Mesothelial cell of epicardium (in vitro differentiated cells): ENCODE data around the gene SCART1. TPM values are rescaled to one million over a fixed set of nuclear protein-coding genes. Genes with fewer than 3 reads are reported as not detected.
"Not testable (repeated sequence)": the region's sequence is repeated elsewhere in the genome, so short reads cannot be mapped to it uniquely, and the experiment has no call there.

Experiments
- DNase-seq, 2 experiments: peaks; one replicate each; pipeline ENCODE4 v3.0.0; 2021; ENCODE audit warnings: low spot score in 2 of 2; ENCODE audit not compliant: unreplicated experiment in 2 of 2
- H3K27ac Mint-ChIP-seq: 2 replicates; pipeline ENCODE4 v1.8.0; 2021; ENCODE audit warnings: mixed read lengths
- H3K27me3 Mint-ChIP-seq: 2 replicates; pipeline ENCODE4 v1.8.0; 2021; ENCODE audit warnings: low read depth, mixed read lengths
- H3K36me3 Mint-ChIP-seq: 2 replicates; pipeline ENCODE4 v1.8.0; 2021; ENCODE audit warnings: mixed read lengths
- H3K4me1 Mint-ChIP-seq: 2 replicates; pipeline ENCODE4 v1.8.0; 2021; ENCODE audit warnings: mixed read lengths
- H3K4me3 Mint-ChIP-seq: 2 replicates; pipeline ENCODE4 v1.8.0; 2021; ENCODE audit warnings: mild to moderate bottlenecking, moderate library complexity, mixed read lengths
- H3K9me3 Mint-ChIP-seq: 2 replicates; pipeline ENCODE4 v1.8.0; 2021; ENCODE audit warnings: mixed read lengths
- CTCF ChIP-seq: fragments of 200-600 bp; sonication (generic); IDR thresholded peaks from one replicate; pipeline ENCODE4 v1.5.0; 2021; ENCODE audit warnings: antibody characterized with exemption; ENCODE audit not compliant: unreplicated experiment
- total RNA-seq: library from RNA; stranded (reverse); gene quantifications from 3 replicates; pipeline ENCODE4 v1.2.1, GENCODE V29; 2021

Gene SCART1
- total RNA-seq, 1 donor from 2014 or later = 4.1 TPM

GRCh38 chr10:133481657-133482056, 27.9 kb downstream of the SCART1 start:
- no peak overlapping the region for H3K4me3 Mint-ChIP-seq
- H3K4me1 Mint-ChIP-seq = no peaks in the 10 kb centered on the region
- no peak overlapping the region for H3K27ac Mint-ChIP-seq
- no peaks in the 10 kb centered on the region for H3K27me3 Mint-ChIP-seq
- no peak for TF ChIP-seq CTCF
- no peak for DNase-seq
- peaks cover 4% of the 10 kb centered on the region for H3K36me3 Mint-ChIP-seq
- peaks cover 53% of the 10 kb centered on the region for H3K9me3 Mint-ChIP-seq

DNA sequence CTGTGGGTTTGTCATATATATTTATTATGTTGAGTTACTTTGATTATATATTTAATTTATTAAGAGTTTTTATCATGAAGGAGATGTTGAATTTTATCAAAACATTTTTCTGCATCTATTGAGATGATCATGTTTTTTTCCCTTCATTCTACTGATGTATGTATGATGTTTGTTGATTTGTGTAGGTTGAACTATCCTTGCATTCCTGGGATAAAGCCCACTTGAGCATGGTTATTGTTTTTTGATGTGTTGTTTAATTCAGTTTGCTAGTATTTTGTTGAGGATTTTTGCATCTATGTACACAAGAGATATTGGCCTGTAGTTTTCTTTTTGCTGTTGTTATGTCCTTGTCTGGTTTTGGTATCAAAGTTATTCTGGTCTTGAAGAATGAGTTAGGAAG, 31.1 kb downstream of the SCART1 start:
- H3K27me3 Mint-ChIP-seq = no peaks in the 10 kb centered on the region
- H3K9me3 Mint-ChIP-seq = peaks cover 76% of the 10 kb centered on the region
- no peak overlapping the region for H3K4me3 Mint-ChIP-seq
- H3K36me3 Mint-ChIP-seq = peaks cover 3% of the 10 kb centered on the region
- no peak overlapping the region for H3K27ac Mint-ChIP-seq
- no peaks in the 10 kb centered on the region for H3K4me1 Mint-ChIP-seq
- TF ChIP-seq CTCF = no peak
- no peak for DNase-seq

GRCh38 chr10:133487085-133487484, 33.3 kb downstream of the SCART1 start:
- Mint-ChIP-seq H3K27me3 (no peaks in the 10 kb centered on the region), H3K27ac (no peak overlapping the region), H3K36me3 (peaks cover 3% of the 10 kb centered on the region), H3K9me3 (peaks cover 82% of the 10 kb centered on the region), H3K4me1 (no peaks in the 10 kb centered on the region), H3K4me3 (no peak overlapping the region)
- DNase-seq = no peak
- TF ChIP-seq CTCF = no peak

GRCh38 chr10:133488354-133488753, 34.6 kb downstream of the SCART1 start:
- no peak for TF ChIP-seq CTCF
- no peak for DNase-seq
- Mint-ChIP-seq H3K36me3 (peaks cover 1% of the 10 kb centered on the region), H3K27ac (no peak overlapping the region), H3K9me3 (peaks cover 79% of the 10 kb centered on the region), H3K4me3 (no peak overlapping the region), H3K4me1 (no peaks in the 10 kb centered on the region), H3K27me3 (no peaks in the 10 kb centered on the region)

DNA sequence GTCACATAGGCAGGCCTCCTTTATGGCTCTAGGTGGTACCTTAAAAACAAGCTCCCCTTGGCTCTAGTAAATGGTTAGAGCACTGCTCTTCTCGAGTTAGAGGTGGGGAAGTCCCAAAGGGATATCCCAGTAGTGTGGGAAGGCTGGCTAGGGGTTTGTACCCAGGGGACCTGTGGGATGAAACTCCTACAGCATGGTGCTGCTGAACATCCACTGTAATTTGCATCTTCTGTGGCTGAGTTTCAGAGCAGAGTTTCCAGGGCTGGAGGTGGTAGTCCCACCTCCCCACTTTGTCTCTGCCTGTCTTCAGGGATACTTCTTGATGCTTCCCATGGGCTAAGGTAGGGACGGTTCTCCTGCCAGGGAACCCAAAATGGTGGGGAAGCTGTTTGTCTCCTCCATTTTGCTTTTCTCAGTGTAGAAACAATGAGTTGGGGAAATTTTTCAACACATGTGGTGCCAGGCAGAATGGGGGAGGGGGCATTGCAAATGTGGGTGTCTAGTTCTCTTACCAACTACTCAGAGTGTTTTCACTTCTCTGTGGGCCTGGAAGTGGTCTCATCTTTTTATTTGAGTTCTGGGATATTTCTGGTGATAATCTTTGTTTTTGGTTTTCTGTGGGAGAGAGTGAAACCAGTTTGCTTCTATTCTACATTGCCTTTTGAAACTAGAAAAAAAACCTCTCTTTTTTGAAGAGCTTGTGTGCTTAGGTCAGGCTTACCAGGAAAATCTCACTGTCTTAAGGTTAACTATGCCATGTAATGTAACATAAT, 36.3 kb downstream of the SCART1 start:
- H3K4me3 Mint-ChIP-seq = no peak overlapping the region
- no peaks in the 10 kb centered on the region for H3K4me1 Mint-ChIP-seq
- no peak for DNase-seq
- H3K36me3 Mint-ChIP-seq = no peaks in the 10 kb centered on the region
- H3K9me3 Mint-ChIP-seq = peaks cover 77% of the 10 kb centered on the region
- no peaks in the 10 kb centered on the region for H3K27me3 Mint-ChIP-seq
- TF ChIP-seq CTCF = no peak
- no peak overlapping the region for H3K27ac Mint-ChIP-seq

DNA sequence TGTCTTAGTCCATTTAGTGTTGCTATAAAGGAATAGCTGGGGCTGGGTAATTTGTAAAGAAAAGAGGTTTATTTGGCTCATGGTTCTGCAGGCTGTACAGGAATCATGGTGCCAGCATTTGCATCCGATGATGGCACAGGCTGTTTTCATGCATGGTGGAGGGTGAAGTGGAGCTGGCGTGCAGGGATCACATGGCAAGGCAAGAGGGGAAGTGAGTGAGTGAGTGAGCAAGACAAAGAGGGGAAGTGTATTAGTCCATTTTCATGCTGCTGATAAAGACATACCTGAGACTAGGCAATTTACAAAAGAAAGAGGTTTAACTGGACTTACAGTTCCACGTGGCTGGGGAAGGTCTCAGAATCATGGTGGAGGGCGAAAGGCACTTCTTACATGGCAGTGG, 39.8 kb downstream of the SCART1 start:
- H3K27ac Mint-ChIP-seq, H3K4me3 Mint-ChIP-seq, H3K4me1 Mint-ChIP-seq, H3K36me3 Mint-ChIP-seq, H3K27me3 Mint-ChIP-seq, DNase-seq: not testable (repeated sequence)
- peaks cover 68% of the 10 kb centered on the region for H3K9me3 Mint-ChIP-seq

DNA sequence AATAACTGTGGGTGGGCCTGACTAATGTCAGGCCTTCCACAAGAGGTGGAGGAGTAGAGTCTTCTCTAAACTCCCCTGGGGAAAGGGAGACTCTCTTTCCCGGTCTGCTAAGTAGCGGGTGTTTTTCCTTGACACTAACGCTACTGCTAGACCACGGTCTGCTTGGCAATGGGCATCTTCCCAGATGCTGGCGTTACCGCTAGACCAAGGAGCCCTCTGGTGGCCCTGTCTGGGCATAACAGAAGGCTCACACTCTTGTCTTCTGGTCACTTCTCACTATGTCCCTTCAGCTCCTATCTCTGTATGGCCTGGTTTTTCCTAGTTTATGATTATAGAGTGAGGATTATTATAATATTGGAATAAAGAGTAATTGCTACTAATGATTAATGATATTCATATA, 43.6 kb downstream of the SCART1 start:
- H3K4me1 Mint-ChIP-seq, H3K27me3 Mint-ChIP-seq, H3K27ac Mint-ChIP-seq, H3K36me3 Mint-ChIP-seq, H3K4me3 Mint-ChIP-seq, DNase-seq: not testable (repeated sequence)
- H3K9me3 Mint-ChIP-seq = peaks cover 65% of the 10 kb centered on the region

DNA sequence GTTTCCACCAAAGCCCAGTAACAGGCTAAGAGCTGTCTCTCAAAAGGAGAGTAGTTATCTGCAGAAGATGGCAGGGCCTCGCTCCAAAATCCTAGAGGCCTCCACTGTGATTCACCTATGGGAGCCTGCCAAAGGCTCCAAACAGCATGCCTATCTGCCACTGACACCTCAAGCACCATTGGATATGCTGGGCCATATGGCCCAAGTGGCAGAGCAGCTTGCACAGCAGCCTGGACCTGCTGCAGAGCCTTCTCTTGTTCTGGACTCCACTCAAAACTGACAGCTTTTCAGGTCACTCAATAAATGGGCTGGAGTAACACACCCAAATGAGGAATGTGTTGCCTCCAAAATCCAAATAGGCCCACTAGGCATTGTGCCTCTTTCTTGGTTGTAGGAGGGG, 45.4 kb downstream of the SCART1 start:
- not testable (repeated sequence) for DNase-seq, H3K27ac Mint-ChIP-seq, H3K4me3 Mint-ChIP-seq, H3K36me3 Mint-ChIP-seq, H3K4me1 Mint-ChIP-seq, H3K27me3 Mint-ChIP-seq
- H3K9me3 Mint-ChIP-seq = peaks cover 57% of the 10 kb centered on the region

DNA sequence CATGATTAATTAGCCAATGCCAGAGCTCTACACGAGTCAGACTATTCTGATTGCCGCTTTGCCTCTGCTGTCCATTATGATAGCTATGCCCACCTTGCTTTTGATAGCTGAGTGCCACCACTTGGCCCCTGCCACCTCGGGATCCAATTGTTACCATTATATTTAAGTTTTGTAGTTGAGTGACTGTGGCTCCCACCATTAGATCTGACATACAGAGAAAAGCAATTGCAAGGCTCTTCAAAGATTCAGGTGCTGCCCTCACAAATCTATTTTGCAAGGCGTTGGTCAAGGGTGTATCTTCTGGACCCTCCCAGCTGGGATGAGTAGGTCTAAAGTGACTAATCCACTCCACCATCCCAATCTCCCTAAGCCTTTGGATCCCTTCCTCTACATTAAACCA, 47.2 kb downstream of the SCART1 start:
- not testable (repeated sequence) for H3K36me3 Mint-ChIP-seq, H3K4me1 Mint-ChIP-seq, H3K4me3 Mint-ChIP-seq, DNase-seq, H3K27ac Mint-ChIP-seq, H3K27me3 Mint-ChIP-seq
- peaks cover 44% of the 10 kb centered on the region for H3K9me3 Mint-ChIP-seq
